ENCODE measurements around the gene COG5. TPM values are rescaled to one million over a fixed set of nuclear protein-coding genes. Genes with fewer than 3 reads are reported as not detected.
A peak's percentile ranks its signal among the peaks of the same experiment; 100 is the strongest.

COG5 gene
- polyA plus RNA-seq, 6 donors from 2014 or later: 19.3 to 38.9 (median 23.4) TPM

- H3K4me3 Mint-ChIP-seq: no peak overlapping the region
- ATAC-seq (ENCODE audit: low read depth in 2 of 2) (no peak), DNase-seq (no peak)
- H3K27ac Mint-ChIP-seq: peak overlapping the region in 1 of 6 donors; percentile 18
- H3K4me1 Mint-ChIP-seq: peaks cover 6 to 17% (median 8%) of the 10 kb centered on the region in 3 donors
- peaks cover 44 to 54% of the 10 kb centered on the region in 2 donors for H3K36me3 Mint-ChIP-seq
- H3K9me3 Mint-ChIP-seq: no peaks in the 10 kb centered on the region
- no peaks in the 10 kb centered on the region for H3K27me3 Mint-ChIP-seq
Measured at GRCh38 chr7:107186240-107186639, 377.5 kb downstream of the COG5 start.

GRCh38 chr7:107185716-107186115 lies 378.0 kb downstream of the COG5 start:
- Mint-ChIP-seq H3K4me3 (no peak overlapping the region), H3K9me3 (no peaks in the 10 kb centered on the region), H3K4me1 (peaks cover 6 to 21% (median 13%) of the 10 kb centered on the region in 3 donors), H3K27me3 (no peaks in the 10 kb centered on the region), H3K27ac (peak overlapping the region in 1 of 6 donors; percentile 18), H3K36me3 (peaks cover 44 to 55% of the 10 kb centered on the region in 2 donors)
- DNase-seq (no peak), ATAC-seq (ENCODE audit: low read depth in 2 of 2) (no peak)

GRCh38 chr7:107181172-107181571 lies 382.5 kb downstream of the COG5 start:
- Mint-ChIP-seq H3K27me3 (no peaks in the 10 kb centered on the region), H3K4me3 (no peak overlapping the region), H3K9me3 (no peaks in the 10 kb centered on the region), H3K27ac (peak overlapping the region in 1 of 6 donors; percentile 70), H3K4me1 (peaks cover 11 to 27% (median 25%) of the 10 kb centered on the region in 3 donors), H3K36me3 (peaks cover 23 to 35% of the 10 kb centered on the region in 2 donors)
- ATAC-seq (ENCODE audit: low read depth in 2 of 2) (no peak), DNase-seq (no peak)

GRCh38 chr7:107180378-107180777 lies 383.3 kb downstream of the COG5 start:
- Mint-ChIP-seq H3K4me1 (peaks cover 13 to 35% (median 25%) of the 10 kb centered on the region in 3 donors), H3K9me3 (no peaks in the 10 kb centered on the region), H3K27ac (peak overlapping the region in 4 of 6 donors; percentile 7 to 70 (median 25)), H3K27me3 (no peaks in the 10 kb centered on the region), H3K36me3 (peaks cover 22 to 27% of the 10 kb centered on the region in 2 donors), H3K4me3 (no peak overlapping the region)
- DNase-seq: no peak
- ATAC-seq (ENCODE audit: low read depth in 2 of 2): no peak

GRCh38 chr7:107179326-107180164 lies 384.2 kb downstream of the COG5 start:
- peaks cover 14 to 37% (median 23%) of the 10 kb centered on the region in 3 donors for H3K4me1 Mint-ChIP-seq
- ATAC-seq (ENCODE audit: low read depth in 2 of 2): no peak

GRCh38 chr7:107173691-107174406 lies 389.9 kb downstream of the COG5 start:
- no peak for ATAC-seq (ENCODE audit: low read depth in 2 of 2)
- DNase-seq: no peak
- Mint-ChIP-seq H3K27me3 (no peaks in the 10 kb centered on the region), H3K27ac (peak overlapping the region in 2 of 6 donors; percentile 3 to 58), H3K4me3 (peak overlapping the region in 5 of 8 donors; percentile 1 to 68 (median 23)), H3K36me3 (peaks cover 0 to 4% of the 10 kb centered on the region in 2 donors), H3K9me3 (no peaks in the 10 kb centered on the region), H3K4me1 (peaks cover 40 to 64% (median 49%) of the 10 kb centered on the region in 3 donors)

More at GRCh38 chr7:107179326-107180164, 384.2 kb downstream of the COG5 start:
- peaks cover 14 to 19% of the 10 kb centered on the region in 2 donors for H3K36me3 Mint-ChIP-seq
- peak overlapping the region in 1 of 6 donors; percentile 30 for H3K27ac Mint-ChIP-seq
- H3K4me3 Mint-ChIP-seq: no peak overlapping the region
- no peak for DNase-seq
- H3K9me3 Mint-ChIP-seq: no peaks in the 10 kb centered on the region
- no peaks in the 10 kb centered on the region for H3K27me3 Mint-ChIP-seq

- no peak for DNase-seq
- H3K4me3 Mint-ChIP-seq: peak overlapping the region in 5 of 8 donors; percentile 6 to 29 (median 23)
- H3K4me1 Mint-ChIP-seq: peaks cover 43 to 66% (median 51%) of the 10 kb centered on the region in 3 donors
- no peaks in the 10 kb centered on the region for H3K27me3 Mint-ChIP-seq
- peak overlapping the region in 1 of 6 donors; percentile 75 for H3K27ac Mint-ChIP-seq
- H3K9me3 Mint-ChIP-seq: no peaks in the 10 kb centered on the region
- ATAC-seq (ENCODE audit: low read depth in 2 of 2): no peak
- H3K36me3 Mint-ChIP-seq: peaks cover 0 to 8% of the 10 kb centered on the region in 2 donors
Measured at GRCh38 chr7:107173191-107173590, 390.5 kb downstream of the COG5 start.

- DNase-seq (no peak), ATAC-seq (ENCODE audit: low read depth in 2 of 2) (no peak)
- Mint-ChIP-seq H3K4me1 (peaks cover 50 to 71% (median 58%) of the 10 kb centered on the region in 3 donors), H3K27ac (peak overlapping the region in 3 of 6 donors; percentile 15 to 75 (median 42)), H3K27me3 (no peaks in the 10 kb centered on the region), H3K9me3 (no peaks in the 10 kb centered on the region), H3K36me3 (peaks cover 0 to 8% of the 10 kb centered on the region in 2 donors), H3K4me3 (peak overlapping the region in 5 of 8 donors; percentile 15 to 45 (median 32))
Measured at GRCh38 chr7:107172276-107173032, 391.3 kb downstream of the COG5 start.

- peak overlapping the region in 2 of 6 donors; percentile 69 to 75 for H3K27ac Mint-ChIP-seq
Measured at GRCh38 chr7:107171496-107171895, 392.2 kb downstream of the COG5 start.

GRCh38 chr7:107170051-107170915 lies 393.4 kb downstream of the COG5 start:
- no peaks in the 10 kb centered on the region for H3K9me3 Mint-ChIP-seq

More at GRCh38 chr7:107171496-107171895, 392.2 kb downstream of the COG5 start:
- no peaks in the 10 kb centered on the region for H3K27me3 Mint-ChIP-seq
- H3K4me1 Mint-ChIP-seq: peaks cover 51 to 71% (median 55%) of the 10 kb centered on the region in 3 donors
- DNase-seq: no peak
- ATAC-seq (ENCODE audit: low read depth in 2 of 2): no peak
- H3K9me3 Mint-ChIP-seq: no peaks in the 10 kb centered on the region
- H3K4me3 Mint-ChIP-seq: peak overlapping the region in 5 of 8 donors; percentile 12 to 65 (median 24)
- peaks cover 0 to 8% of the 10 kb centered on the region in 2 donors for H3K36me3 Mint-ChIP-seq

GRCh38 chr7:107169120-107170050 lies 394.3 kb downstream of the COG5 start:
- Mint-ChIP-seq H3K36me3 (peaks cover 0 to 8% of the 10 kb centered on the region in 2 donors), H3K4me1 (peaks cover 41 to 53% (median 49%) of the 10 kb centered on the region in 3 donors)
- DNase-seq: peak; percentile 83

More at GRCh38 chr7:107170051-107170915, 393.4 kb downstream of the COG5 start:
- no peak for ATAC-seq (ENCODE audit: low read depth in 2 of 2)
- H3K27ac Mint-ChIP-seq: peak overlapping the region; percentile 97 to 100 (median 98)
- peaks cover 2 to 4% (median 4%) of the 10 kb centered on the region in 3 donors for H3K27me3 Mint-ChIP-seq
- DNase-seq: peak; percentile 32
- peaks cover 47 to 61% (median 55%) of the 10 kb centered on the region in 3 donors for H3K4me1 Mint-ChIP-seq
- peaks cover 0 to 8% of the 10 kb centered on the region in 2 donors for H3K36me3 Mint-ChIP-seq
- peak overlapping the region; percentile 81 to 99 (median 97) for H3K4me3 Mint-ChIP-seq

More at GRCh38 chr7:107169120-107170050, 394.3 kb downstream of the COG5 start:
- Mint-ChIP-seq H3K9me3 (no peaks in the 10 kb centered on the region), H3K27me3 (peaks cover 4 to 11% (median 9%) of the 10 kb centered on the region in 3 donors), H3K27ac (peak overlapping the region; percentile 97 to 100 (median 100)), H3K4me3 (peak overlapping the region; percentile 81 to 99 (median 97))
- ATAC-seq (ENCODE audit: low read depth in 2 of 2): peak; percentile 33 to 37
